ENCODE results near the gene CAPNS2.
A peak's percentile ranks its signal among the peaks of the same experiment; 100 is the strongest.
"Not testable (repeated sequence)": the region's sequence is repeated elsewhere in the genome, so short reads cannot be mapped to it uniquely, and the experiment has no call there.

CAPNS2 gene

GRCh38 chr16:55568207-55568606, 1.7 kb downstream of the CAPNS2 start:
- no peak for DNase-seq (ENCODE audit: low read depth)

GRCh38 chr16:55569025-55569424, 2.5 kb downstream of the CAPNS2 start:
- peak; percentile 53 for DNase-seq (ENCODE audit: low read depth)

- DNase-seq (ENCODE audit: low read depth): no peak
Observed at GRCh38 chr16:55570159-55570558, 3.7 kb downstream of the CAPNS2 start.

- DNase-seq (ENCODE audit: low read depth): no peak
Observed at GRCh38 chr16:55571191-55571897, 4.9 kb downstream of the CAPNS2 start.

DNA sequence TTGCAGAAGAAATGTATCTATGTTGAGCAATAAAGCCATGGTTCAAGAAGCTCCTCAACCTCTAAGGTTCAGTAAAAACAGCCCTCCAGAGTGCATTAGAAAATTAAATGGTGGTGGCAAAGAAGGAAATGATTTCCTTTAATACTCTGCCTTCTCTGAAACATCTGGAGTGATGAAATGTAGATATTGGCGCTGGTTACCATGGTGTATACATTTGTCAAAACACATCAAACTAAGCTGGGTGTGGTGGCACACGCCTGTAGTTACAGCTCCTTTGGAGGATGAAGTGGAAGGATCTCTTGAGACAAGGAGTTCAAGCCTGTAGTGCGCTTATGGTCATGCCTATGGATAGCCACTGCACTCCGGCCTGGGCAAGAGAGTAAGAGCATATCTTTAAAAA, 6.0 kb downstream of the CAPNS2 start:
- DNase-seq (ENCODE audit: low read depth): no peak

DNA sequence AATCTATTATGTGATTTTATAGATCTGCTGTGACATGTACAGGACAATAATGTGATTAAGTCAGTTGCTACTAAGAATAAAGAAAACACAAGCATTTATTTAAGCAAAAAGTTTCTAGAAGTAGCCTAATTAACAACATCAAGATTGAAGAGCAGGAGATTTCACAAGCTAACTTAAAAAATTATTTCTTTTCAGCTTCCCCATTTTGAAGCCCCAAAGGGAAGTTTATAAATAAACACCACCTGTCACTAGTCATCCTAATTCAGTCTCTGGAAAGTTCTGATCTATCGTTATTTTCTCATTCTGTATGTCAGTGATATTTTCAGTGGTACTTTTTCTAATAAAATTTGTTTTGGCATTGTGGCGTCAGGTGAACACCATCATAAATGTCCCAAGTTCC, 8.3 kb downstream of the CAPNS2 start:
- DNase-seq (ENCODE audit: low read depth): no peak

- no peak for DNase-seq (ENCODE audit: low read depth)
Observed at GRCh38 chr16:55575496-55575895, 9.0 kb downstream of the CAPNS2 start.

DNA sequence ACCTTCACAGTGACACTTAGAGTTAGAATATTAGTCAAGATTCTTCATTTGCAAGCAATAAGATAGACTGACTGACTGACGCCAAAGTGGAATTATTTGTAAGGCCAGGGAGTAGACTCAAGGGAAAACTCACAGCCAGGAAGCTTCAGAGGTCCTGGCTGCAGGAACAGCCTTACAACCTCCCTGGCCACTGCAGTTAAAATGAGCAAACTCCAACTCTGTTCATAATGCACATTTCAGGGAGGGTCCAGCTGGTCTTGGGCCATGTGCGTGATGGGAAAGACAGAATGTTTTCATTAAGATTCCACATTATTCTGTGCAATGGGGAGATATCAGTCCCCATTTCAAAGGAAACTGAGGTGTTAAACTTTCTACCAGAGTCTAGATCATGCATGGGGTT, 9.9 kb downstream of the CAPNS2 start:
- no peak for DNase-seq (ENCODE audit: low read depth)

GRCh38 chr16:55577887-55578286, 11.4 kb downstream of the CAPNS2 start:
- DNase-seq (ENCODE audit: low read depth): no peak

GRCh38 chr16:55585631-55586030, 19.1 kb downstream of the CAPNS2 start:
- no peak for DNase-seq (ENCODE audit: low read depth)

DNA sequence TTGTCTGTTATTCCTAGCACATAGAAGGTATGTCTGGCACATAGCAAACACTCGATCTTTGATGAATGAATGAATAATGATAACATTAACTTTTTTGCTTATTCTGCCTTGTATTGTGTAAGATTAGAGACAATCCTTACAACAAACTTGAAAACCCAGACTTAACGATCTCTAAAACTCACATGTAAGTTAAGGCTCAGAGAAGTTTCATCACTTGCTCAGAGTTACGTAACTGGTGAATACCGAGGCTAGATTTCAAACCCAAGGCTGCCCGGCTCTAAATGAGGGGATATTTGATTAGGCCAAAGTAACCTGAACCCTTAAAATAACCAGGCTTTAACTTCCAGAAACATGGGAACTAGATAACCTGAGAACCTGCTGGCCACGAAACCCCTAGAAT, 22.3 kb downstream of the CAPNS2 start:
- DNase-seq (ENCODE audit: low read depth): no peak

GRCh38 chr16:55592306-55592705, 25.8 kb downstream of the CAPNS2 start:
- DNase-seq (ENCODE audit: low read depth): no peak

DNA sequence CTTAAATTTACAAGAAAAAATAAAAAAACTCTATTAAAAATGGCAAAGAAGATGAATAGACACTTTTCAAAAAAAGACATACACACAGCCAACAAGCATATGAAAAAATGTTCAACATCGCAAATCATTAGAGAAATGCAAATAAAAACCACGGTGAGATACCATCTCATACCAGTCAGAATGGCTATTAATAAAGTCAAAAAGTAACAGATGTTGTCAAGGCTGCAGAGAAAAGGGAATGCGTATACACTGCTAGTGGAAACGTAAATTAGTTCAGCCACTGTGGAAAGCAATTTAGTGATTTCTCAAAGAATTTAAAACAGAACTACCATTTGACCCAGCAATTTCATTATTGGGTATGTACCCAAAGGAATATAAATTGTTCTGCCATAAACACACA, 31.4 kb downstream of the CAPNS2 start:
- DNase-seq (ENCODE audit: low read depth): no peak

DNA sequence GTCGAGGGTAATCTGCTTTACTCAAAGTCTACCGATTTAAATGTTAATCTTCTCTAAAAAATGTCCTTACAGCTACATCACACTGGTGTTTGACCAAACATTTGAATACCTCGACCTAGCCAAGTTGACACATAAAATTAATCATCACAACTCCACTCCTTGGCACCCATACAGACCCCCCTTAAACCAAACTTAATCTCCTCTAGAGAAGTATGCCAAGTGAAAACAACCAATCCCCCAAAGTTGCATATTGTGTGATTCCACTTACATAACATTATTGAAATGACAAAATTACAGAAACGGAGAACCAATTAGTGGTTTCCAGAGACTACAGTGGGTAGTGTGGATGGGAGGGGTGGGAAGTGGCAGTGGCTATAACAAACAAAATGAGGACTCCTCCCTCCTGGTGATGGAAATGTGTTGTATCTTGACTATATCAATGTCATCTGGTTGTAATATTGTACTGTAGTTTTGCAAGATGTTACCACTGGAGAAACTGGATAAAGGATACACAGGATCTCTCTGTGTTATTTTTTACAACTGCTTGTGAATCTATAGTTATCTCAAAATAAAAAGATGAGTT, 39.4 kb downstream of the CAPNS2 start:
- peak; percentile 25 for DNase-seq (ENCODE audit: low read depth)

GRCh38 chr16:55613613-55614335, 47.3 kb downstream of the CAPNS2 start:
- no peak for DNase-seq (ENCODE audit: low read depth)

DNA sequence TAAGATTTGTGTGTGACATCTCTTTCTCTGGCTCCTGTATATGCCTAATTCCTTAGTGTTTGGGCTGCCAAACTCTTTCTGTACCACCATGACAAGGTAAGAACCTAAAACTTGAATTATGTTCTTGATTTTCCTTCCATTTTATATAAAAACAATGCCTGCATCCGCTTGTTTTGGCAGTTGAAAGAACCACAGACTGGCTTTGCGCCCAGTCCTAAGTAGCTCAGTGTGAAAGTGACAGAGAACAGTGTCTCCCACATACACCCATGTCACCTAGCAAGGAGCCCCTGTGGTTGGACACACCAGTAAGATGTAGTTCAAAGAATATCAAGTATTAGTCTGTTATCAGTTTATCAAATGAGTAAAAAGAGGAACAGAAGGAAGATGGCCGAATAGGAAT, 48.6 kb downstream of the CAPNS2 start:
- no peak for DNase-seq (ENCODE audit: low read depth)

DNA sequence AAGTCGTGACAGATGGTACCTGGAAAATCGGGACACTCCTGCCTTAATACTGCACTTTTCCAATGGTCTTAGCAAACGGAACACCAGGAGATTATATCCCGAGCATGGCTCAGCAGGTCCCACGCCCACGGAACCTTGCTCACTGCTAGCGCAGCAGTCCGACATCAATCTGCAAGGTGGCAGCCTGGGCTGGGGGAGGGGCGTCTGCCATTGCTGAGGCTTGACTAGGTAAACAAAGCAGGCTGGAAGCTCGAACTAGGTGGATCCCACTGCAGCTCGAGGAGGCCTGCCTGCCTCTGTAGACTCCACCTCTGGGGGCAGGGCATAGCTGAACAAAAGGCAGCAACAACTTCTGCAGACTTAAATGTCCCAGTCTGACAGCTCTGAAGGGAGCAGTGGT, 49.2 kb downstream of the CAPNS2 start:
- not testable (repeated sequence) for DNase-seq (ENCODE audit: low read depth)
